Stromal cell of bone marrow (primary cell): ENCODE data around the gene CHST11.
"Not testable (repeated sequence)": the region's sequence is repeated elsewhere in the genome, so short reads cannot be mapped to it uniquely, and the experiment has no call there.

Source experiments
- DNase-seq: peaks from one replicate; pipeline ENCODE4 v3.0.0-alpha.2; 2012; ENCODE audit warnings: low read depth

CHST11 gene

GRCh38 chr12:104526320-104526719, 69.6 kb downstream of the CHST11 start:
- DNase-seq = no peak

DNA sequence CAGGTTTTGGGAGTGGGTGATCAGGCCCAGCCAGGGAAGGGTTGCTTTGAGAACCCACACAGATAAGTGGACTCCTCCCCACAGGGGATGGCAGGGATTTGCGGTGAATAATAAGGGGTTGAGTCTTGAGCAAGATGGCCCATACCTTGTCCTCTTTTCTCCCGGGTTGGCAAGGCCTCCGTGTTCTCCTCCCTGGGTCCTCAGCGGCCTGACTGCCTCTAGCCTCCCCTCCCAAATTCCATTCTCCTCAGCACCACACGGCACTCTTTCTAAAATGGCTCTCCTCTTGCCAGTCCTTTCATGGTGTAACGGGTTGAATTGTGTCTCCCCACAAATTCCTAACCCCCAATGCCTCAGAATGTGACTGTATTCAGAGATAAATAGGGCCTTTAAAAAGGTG, 70.0 kb downstream of the CHST11 start:
- no peak for DNase-seq

- DNase-seq = not testable (repeated sequence)
Measured at GRCh38 chr12:104527653-104528052, 70.9 kb downstream of the CHST11 start.

- no peak for DNase-seq
Measured at GRCh38 chr12:104529130-104529874, 72.6 kb downstream of the CHST11 start.

GRCh38 chr12:104532636-104533035, 75.9 kb downstream of the CHST11 start:
- no peak for DNase-seq

DNA sequence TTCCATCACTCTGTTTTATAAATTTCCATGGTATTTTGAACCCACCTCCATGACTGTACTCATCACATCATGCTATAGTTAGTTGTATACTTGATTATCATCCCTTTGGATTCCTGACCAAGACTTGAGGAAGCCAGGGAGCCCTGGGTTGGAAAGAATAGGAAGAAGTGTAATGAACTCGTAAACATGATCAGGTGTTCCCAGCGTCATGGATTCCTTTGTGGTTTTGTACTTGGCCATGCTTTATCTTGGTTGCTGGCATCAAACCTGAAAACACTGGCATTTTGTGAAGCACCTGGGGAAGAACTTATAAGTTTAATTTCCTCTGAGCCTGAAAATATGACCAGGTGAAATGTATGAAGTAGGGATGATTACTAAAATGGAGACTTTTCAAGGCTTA, 76.4 kb downstream of the CHST11 start:
- DNase-seq = no peak

DNA sequence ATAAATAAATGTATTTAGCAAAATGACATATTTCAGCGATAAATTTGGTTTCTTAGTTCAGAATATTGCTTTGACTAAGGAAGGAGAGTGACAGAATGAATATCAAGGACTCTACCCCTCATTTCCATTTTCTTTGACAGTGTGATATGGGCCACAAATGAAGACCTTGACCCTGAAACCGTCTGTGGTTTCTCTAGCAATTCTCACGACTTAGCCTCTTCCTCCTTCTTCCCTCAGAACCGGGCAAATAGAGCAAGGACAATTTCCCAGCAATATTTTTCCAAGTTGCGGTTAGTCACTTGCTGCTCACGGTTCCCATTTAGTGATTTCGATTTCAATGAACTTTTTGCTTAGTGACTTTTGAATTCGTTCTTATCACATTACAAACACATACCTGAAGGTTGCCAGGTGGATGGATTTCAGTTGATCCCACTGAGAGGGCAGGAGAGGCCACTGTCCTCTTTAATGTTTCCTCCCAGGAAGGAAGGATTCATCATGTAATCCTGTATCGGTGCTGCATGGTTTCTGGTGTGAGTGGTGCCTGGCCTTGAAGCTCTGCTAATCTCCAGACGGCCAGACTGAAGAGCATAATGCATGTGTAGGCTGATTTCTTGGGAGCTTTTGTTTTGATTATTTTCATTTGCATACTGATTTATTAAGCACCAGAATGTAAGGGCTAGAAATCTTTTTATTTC, 77.6 kb downstream of the CHST11 start:
- no peak for DNase-seq

GRCh38 chr12:104534857-104535248, 78.1 kb downstream of the CHST11 start:
- DNase-seq = no peak

- DNase-seq = no peak
Measured at GRCh38 chr12:104535369-104535768, 78.6 kb downstream of the CHST11 start.

DNA sequence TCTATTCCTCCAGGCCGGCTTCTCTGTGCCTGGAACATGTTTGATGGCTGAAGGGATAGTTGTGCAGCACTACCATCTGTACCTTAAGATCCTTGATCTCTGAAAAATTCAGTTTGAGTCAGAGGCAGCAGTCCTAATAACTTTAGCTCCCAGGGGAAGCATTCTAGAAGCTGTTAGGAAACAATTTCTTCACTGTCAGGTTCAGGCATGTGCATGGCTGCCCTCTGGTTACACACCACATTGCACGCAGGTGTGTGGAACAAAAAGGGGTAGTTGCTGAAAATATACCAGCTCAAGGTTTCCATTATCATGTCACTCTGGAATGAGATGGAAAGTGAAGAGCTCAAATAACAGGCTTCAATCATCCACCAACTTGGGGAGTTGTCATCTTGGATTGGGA, 80.1 kb downstream of the CHST11 start:
- DNase-seq = no peak

GRCh38 chr12:104538056-104538455, 81.3 kb downstream of the CHST11 start:
- DNase-seq = no peak

GRCh38 chr12:104538891-104539462, 82.2 kb downstream of the CHST11 start:
- no peak for DNase-seq

DNA sequence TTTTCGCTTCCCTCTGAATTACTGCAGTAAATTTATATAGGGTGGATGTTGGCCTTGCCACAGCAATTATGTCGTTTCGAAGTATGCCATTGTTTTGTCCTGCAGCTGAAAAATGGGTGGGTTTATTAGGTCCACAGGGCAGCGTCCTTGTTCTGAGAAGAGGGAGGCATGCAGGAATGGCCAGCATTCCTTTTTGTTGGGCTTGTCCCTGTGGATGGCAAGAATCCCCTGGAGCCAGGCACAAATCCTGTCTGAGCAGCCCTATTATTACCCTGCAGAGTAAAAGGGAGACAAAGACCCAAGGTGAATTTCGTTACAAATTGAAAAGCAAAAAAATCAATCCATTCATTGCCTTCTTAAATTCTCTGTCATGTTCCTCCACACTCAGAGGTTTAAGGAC, 88.1 kb downstream of the CHST11 start:
- no peak for DNase-seq

GRCh38 chr12:104546575-104546974, 89.8 kb downstream of the CHST11 start:
- DNase-seq = no peak

- DNase-seq = no peak
Measured at GRCh38 chr12:104547235-104547634, 90.5 kb downstream of the CHST11 start.

- DNase-seq = no peak
Measured at GRCh38 chr12:104549815-104550480, 93.2 kb downstream of the CHST11 start.

DNA sequence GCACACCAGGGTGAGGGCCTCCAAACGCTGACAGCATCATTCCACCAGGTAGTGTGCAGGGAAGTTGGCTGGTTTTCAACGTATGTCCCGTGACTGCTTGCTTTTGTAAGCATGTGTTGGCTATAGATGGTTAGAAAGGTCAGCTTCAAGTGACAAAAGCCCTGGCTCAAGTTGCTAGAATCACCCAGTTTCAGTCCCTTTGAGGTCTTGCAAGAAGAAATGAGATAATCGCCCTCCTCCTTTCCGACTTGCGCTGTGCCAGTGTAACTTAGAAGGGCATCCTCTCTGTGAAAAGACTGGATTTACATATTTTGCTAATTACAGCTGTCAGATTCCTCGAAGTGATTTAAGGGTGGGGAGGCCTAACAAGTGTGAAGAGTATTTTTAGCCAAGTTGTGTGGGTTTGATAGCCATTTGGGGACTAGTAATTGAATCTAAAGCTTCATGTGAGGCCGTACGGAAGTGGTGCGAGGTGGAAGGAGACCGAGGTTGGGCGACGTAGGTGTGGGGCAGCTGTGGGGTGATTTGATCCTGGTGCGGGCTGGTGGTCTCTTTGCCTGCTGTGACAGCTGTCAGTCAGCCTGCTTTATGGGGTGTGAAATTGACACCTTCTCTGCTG, 94.7 kb downstream of the CHST11 start:
- DNase-seq = no peak

DNA sequence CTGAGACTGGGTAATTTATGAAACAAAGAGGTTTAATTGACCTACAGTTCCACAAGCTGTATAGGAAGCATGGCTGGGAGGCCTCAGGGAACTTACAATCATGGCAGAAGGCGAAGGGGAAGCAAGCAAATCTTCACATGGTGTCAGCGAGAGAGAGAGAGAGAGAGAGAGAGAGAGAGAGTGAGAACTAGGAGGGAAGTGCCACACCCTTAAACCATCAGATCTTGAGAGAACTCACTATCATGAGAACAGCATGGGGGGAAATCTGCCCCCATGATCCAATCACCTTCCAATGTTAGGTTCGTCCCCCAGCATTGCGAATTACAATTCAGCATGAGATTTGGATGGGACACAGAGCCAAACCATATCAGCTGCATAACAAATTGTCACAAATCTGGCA, 96.7 kb downstream of the CHST11 start:
- DNase-seq = no peak

- DNase-seq = no peak
Measured at GRCh38 chr12:104555648-104556047, 98.9 kb downstream of the CHST11 start.

- no peak for DNase-seq
Measured at GRCh38 chr12:104557488-104558195, 100.9 kb downstream of the CHST11 start.

DNA sequence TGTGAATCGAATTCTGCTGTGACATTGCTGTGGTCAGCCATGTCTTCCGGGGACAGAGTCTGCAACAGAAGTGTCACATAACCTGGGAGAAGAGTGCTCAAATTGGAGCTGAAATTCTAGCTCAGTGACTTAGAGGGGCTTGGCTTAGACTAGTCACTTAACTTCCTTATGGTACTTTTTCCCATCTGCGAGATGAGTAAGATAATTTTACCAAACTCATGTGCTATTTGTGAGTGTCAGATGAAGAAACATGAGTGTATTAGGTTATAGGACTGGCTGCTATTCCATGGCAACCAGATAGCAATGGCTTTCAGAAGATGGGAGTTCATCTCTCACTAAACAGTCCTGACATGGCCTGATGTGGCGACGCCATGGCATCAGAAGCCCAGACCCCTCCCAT, 104.1 kb downstream of the CHST11 start:
- DNase-seq = no peak

DNA sequence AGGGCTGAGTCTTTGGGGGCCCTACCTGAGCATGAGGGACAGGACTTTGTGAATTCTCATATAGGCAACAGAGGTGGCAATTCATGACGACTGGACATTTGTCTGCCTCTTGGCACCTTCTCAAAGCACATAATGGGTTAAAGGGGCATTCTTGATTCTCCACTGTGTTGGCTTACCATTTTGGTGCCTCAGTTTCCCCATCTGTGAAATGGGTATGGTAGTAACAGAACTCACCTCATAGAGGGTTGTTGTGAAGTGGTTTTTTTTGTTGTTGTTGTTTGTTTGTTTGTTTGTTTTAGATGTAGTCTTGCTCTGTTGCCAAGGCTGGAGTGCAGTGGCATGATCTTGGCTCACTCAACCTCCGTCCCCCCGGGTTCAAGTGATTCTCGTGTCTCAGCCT, 106.0 kb downstream of the CHST11 start:
- no peak for DNase-seq
